Mammary epithelial cell (primary cell): ENCODE data around the gene BEST3.

Experiments
- EZH2 ChIP-seq: IDR thresholded peaks from 2 replicates; pipeline ENCODE4 v1.6.1; 2012; ENCODE audit warnings: low read length, inconsistent platforms, borderline replicate concordance
- TF ChIP-seq, protein P1 (sequence below), 2 donors: IDR thresholded peaks in 1 of 2; conservative IDR thresholded peaks in 1 of 2; 2 replicates each; pipeline ENCODE4 v1.5.1; 2011 to 2012; ENCODE audit warnings: inconsistent platforms in 2 of 2, low read length in 2 of 2, mild to moderate bottlenecking in 2 of 2, control low read depth in 1 of 2, low read depth in 1 of 2; ENCODE audit not compliant: insufficient read depth in 1 of 2; ENCODE audit errors: extremely low read depth in 1 of 2

DNA sequence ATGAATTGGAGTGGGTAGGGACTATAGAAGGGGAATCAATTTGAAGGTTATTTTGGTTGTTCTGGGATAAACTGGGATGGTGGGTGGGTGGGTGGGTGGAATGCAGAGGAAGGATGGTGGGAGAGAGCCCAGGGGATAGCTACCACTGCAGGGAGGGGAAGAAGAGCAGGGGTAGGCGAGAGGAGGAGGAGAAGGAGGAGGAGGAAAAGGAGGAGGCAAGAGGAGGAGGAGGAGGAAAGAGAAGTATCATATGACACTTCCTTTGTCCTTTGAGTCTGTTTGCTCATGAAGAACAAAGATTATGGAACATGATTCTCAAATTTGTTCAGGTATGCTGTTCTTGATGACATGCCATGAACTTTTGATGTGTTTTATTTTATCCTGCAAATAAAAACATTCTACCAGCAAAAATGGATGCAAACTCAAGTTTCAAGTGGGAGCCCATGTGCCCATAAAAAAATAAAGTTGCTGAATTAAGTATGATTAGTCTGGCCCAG, 4.1 kb upstream of the BEST3 start:
- TF ChIP-seq, protein P1, sequence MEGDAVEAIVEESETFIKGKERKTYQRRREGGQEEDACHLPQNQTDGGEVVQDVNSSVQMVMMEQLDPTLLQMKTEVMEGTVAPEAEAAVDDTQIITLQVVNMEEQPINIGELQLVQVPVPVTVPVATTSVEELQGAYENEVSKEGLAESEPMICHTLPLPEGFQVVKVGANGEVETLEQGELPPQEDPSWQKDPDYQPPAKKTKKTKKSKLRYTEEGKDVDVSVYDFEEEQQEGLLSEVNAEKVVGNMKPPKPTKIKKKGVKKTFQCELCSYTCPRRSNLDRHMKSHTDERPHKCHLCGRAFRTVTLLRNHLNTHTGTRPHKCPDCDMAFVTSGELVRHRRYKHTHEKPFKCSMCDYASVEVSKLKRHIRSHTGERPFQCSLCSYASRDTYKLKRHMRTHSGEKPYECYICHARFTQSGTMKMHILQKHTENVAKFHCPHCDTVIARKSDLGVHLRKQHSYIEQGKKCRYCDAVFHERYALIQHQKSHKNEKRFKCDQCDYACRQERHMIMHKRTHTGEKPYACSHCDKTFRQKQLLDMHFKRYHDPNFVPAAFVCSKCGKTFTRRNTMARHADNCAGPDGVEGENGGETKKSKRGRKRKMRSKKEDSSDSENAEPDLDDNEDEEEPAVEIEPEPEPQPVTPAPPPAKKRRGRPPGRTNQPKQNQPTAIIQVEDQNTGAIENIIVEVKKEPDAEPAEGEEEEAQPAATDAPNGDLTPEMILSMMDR (conservative IDR thresholded peaks at IDR 0.05 in 1 of 2, IDR thresholded peaks at IDR 0.05 in 1 of 2; ENCODE audit: extremely low read depth in 1 of 2, insufficient read depth in 1 of 2, low read depth in 1 of 2, low read length in 2 of 2), result no peak
- no peak for TF ChIP-seq EZH2
